Adrenal gland (tissue), 19 donors: ENCODE measurements around the gene NEUROG2. TPM values are rescaled to one million over a fixed set of nuclear protein-coding genes. Genes with fewer than 3 reads are reported as not detected.
A peak's percentile ranks its signal among the peaks of the same experiment; 100 is the strongest.

Source experiments
- DNase-seq, 7 donors: peaks; one replicate each; pipeline ENCODE4 v3.0.0-alpha.2; 2019 to 2020
- H3K27ac ChIP-seq, 5 donors: fragments of 200-600 bp; sonication (generic) in 4 of 5; 1 replicate in 3 of 5; 2 replicates in 2 of 5; pipeline versions ENCODE4 v1.5.1 to v1.8.0; 2016 to 2020; ENCODE audit warnings: mild to moderate bottlenecking in 1 of 5
- H3K27me3 ChIP-seq: fragments of 200-600 bp; 2 replicates; pipeline ENCODE4 v1.8.0; 2021
- H3K36me3 ChIP-seq, 2 donors: fragments of 200-600 bp; replicated peaks in 1 of 2; 1 replicate in 1 of 2; 2 replicates in 1 of 2; pipeline versions ENCODE4 v1.5.1 to v1.8.0; 2018 to 2022
- H3K4me1 ChIP-seq, 2 donors: fragments of 200-600 bp; replicated peaks in 1 of 2; 1 replicate in 1 of 2; 2 replicates in 1 of 2; pipeline versions ENCODE4 v1.5.1 to v1.8.0; 2018 to 2021
- H3K4me3 ChIP-seq, 4 donors: fragments of 200-600 bp; sonication (generic) in 3 of 4; one replicate each; pipeline ENCODE4 v1.5.1; 2016 to 2018
- H3K9me3 ChIP-seq, 3 donors: fragments of 200-600 bp; sonication (generic) in 1 of 3; replicated peaks in 1 of 3; 1 replicate in 2 of 3; 2 replicates in 1 of 3; pipeline versions ENCODE4 v1.5.1 to v1.8.0; 2016 to 2021
- POLR2A ChIP-seq, 2 donors: fragments of 450-650 bp; IDR thresholded peaks; one replicate each; pipeline ENCODE4 v1.6.1; 2017; ENCODE audit warnings: antibody characterized with exemption in 2 of 2, mild to moderate bottlenecking in 2 of 2, moderate library complexity in 1 of 2
- WGBS, 4 donors: extraction: QIAGEN DNeasy Blood & Tissue Kit in 2 of 4; methylation state at CpG; one replicate each; pipeline versions ENCODE4 v1.1.5 to v1.1.7; 2013 to 2017; 5-methylcytosine and 5-hydroxymethylcytosine counted together
- intact Hi-C, 2 donors: fragments of 100-400 bp; cut with DNase I; formaldehyde crosslinking; loops; one replicate each; pipeline versions ENCODE4 v1.14.1 to v1.15.0; 2022 to 2023
- long read RNA-seq, 10 donors: library from polyadenylated mRNA in 3 of 10; unstranded in 2 of 10; stranded (forward) in 1 of 10; transcript quantifications; one replicate each; pipeline ENCODE4 v2.0.0 and lab custom pipeline, GENCODE V29; 2021 to 2026
- polyA plus RNA-seq, 3 donors: library from polyadenylated mRNA; stranded (reverse); fragments of 200-250 nt in 2 of 3; fragments of 350-450 nt in 1 of 3; fragmentation: Illumina TruSeq in 1 of 3; extraction: RNeasy Lipid Tissue Mini Kit (QIAGEN cat#74804) in 1 of 3; gene quantifications; one replicate each; pipeline ENCODE4 v1.2.3, GENCODE V29; 2013 to 2014
- total RNA-seq, 9 donors: library from RNA; depleted of rRNA in 4 of 9; stranded (reverse); fragments of >200 nt in 4 of 9; fragments of 120-200 nt in 1 of 9; fragmentation: NEBNext Ultra II Directional in 1 of 9; extraction: Animal tissue kit (Norgen Biotek cat#: 25700) in 1 of 9; gene quantifications; one replicate each; pipeline versions ENCODE4 v1.1.0 to v1.2.4, GENCODE V29; 2013 to 2023
- TF ChIP-seq, protein P1 (sequence below), 6 experiments: fragments of 450-650 bp in 4 of 6; fragments of 200-600 bp in 2 of 6; sonication (generic) in 1 of 6; IDR thresholded peaks; 1 replicate in 5 of 6; 2 replicates in 1 of 6; pipeline versions ENCODE4 v1.5.1 to v1.8.0; 2016 to 2021; ENCODE audit warnings: antibody characterized with exemption in 6 of 6, mild to moderate bottlenecking in 2 of 6, moderate library complexity in 1 of 6
- donor health status: healthy with polysubstance abuse.
- donor health status: Bipolar disorder and iron deficiency.
- donor health status: DM: yes; HTN: yes; CAD: no.
- donor health status: DM: no; HTN: no; CAD: no.
- donor health status: DM: no; HTN: no; CAD: no.
- donor health status: DM: yes; HTN: yes; CAD: no.

NEUROG2 gene
- total RNA-seq (under 1 TPM in 1 of 9 donors, not detected in 8; 0.06 TPM), polyA plus RNA-seq (not detected)
- long read RNA-seq, donor 1: 0 reads
- long read RNA-seq, donor 2: 0 reads
- long read RNA-seq, donor 3: 0 reads
- long read RNA-seq, donor 4: 0 reads
- long read RNA-seq, donor 5: 0 reads
- long read RNA-seq, donor 6: 0 reads
- long read RNA-seq, donor 7: 0 reads
- long read RNA-seq, donor 8: 0 reads
- long read RNA-seq, donor 9: 0 reads
- long read RNA-seq, donor 10: 0 reads

DNA sequence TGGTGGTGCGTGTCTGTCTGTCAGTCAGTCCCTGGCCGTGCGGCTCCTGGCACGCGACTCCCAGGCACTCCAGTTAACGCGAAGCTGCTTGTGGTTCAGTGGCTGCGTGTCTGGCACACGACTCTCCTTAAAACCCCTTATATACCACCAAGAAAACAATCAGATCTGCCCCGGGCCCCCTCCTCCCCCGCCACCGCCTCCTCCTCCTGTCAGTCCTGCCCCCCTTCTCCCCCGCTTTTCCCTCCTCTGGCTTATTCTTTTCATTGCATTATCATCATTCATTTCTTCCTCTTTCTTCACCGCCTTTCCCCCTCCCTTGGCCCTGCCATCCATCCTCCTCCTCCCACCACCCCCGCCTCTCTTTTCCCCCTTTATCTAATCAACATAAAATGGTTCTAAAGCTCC is at the start of gene NEUROG2:
TSS of gene NEUROG2 (minus strand) at position 115 of the 405 bp plus-strand sequence. CDS start 705 bp downstream, outside the sequence.
- H3K27me3 ChIP-seq: peaks cover 92% of the 10 kb centered on the region
- no peak for DNase-seq
- no peaks in the 10 kb centered on the region for H3K9me3 ChIP-seq
- H3K27ac ChIP-seq: no peak within 1 kb of the TSS
- intact Hi-C loops: no loop called here
- peaks cover 18 to 20% of the 10 kb centered on the region in 2 donors for H3K4me1 ChIP-seq
- H3K36me3 ChIP-seq: no peaks in the 10 kb centered on the region
- TF ChIP-seq POLR2A (IDR thresholded peaks at IDR 0.05): no peak
- TF ChIP-seq, protein P1, sequence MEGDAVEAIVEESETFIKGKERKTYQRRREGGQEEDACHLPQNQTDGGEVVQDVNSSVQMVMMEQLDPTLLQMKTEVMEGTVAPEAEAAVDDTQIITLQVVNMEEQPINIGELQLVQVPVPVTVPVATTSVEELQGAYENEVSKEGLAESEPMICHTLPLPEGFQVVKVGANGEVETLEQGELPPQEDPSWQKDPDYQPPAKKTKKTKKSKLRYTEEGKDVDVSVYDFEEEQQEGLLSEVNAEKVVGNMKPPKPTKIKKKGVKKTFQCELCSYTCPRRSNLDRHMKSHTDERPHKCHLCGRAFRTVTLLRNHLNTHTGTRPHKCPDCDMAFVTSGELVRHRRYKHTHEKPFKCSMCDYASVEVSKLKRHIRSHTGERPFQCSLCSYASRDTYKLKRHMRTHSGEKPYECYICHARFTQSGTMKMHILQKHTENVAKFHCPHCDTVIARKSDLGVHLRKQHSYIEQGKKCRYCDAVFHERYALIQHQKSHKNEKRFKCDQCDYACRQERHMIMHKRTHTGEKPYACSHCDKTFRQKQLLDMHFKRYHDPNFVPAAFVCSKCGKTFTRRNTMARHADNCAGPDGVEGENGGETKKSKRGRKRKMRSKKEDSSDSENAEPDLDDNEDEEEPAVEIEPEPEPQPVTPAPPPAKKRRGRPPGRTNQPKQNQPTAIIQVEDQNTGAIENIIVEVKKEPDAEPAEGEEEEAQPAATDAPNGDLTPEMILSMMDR (IDR thresholded peaks at IDR 0.05): no peak
- 0 to 2% (median 1%) methylated on average over 9 to 15 of the region's 15 CpGs for WGBS, 4 donors
- H3K4me3 ChIP-seq: peak within 1 kb of the TSS in 2 of 4 donors; percentile 26 to 69

GRCh38 chr4:112564706-112565270 is 48.8 kb upstream of the NEUROG2 start:
- Histone ChIP-seq H3K9me3 (no peaks in the 10 kb centered on the region), H3K27me3 (no peaks in the 10 kb centered on the region), H3K4me3 (no peak overlapping the region), H3K4me1 (no peaks in the 10 kb centered on the region), H3K36me3 (no peaks in the 10 kb centered on the region), H3K27ac (no peak overlapping the region)
- no peak for DNase-seq
- WGBS, 4 donors: 94 to 100% (median 98%) methylated on average over 25 of the region's 25 CpGs
- TF ChIP-seq, protein P1 (IDR thresholded peaks at IDR 0.05): no peak
- TF ChIP-seq POLR2A (IDR thresholded peaks at IDR 0.05): no peak
- intact Hi-C loops: no loop called here

DNA sequence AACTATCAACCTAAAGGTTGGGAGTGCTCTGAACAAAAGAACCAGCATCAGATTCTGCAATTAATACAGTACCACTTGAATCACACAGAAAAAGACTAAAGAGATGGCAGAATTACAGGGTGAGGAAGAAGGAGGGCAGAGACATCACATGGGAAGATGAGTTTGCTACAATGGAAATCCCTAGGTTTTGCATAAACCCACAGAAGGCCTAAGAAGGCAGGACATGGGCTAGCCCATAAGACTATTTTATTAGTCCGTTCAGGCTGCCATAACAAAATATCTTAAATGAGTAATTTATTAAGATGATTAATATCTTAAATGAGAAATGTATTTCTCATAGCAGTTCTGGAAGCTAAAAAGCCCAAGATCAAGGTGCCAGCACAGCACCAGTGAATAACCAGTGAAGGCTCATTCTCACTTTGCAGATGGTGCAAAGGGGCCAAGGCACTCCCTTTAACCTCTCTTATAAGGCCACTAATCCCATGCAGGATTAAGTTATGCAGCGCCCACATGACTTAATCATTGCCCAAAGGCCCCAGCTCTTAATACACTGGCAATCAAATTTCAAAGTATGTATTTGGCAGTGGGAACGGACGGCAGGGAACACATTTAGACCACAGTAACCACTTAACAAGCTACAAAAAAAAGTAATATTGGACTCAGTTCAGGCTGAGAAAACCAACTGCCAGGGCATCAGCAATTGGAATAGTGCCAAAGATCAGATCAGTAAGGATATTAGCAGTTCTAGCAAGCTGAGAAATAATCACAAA is 47.6 kb upstream of the NEUROG2 start:
- TF ChIP-seq POLR2A (IDR thresholded peaks at IDR 0.05): no peak
- TF ChIP-seq, protein P1 (IDR thresholded peaks at IDR 0.05): no peak

DNA sequence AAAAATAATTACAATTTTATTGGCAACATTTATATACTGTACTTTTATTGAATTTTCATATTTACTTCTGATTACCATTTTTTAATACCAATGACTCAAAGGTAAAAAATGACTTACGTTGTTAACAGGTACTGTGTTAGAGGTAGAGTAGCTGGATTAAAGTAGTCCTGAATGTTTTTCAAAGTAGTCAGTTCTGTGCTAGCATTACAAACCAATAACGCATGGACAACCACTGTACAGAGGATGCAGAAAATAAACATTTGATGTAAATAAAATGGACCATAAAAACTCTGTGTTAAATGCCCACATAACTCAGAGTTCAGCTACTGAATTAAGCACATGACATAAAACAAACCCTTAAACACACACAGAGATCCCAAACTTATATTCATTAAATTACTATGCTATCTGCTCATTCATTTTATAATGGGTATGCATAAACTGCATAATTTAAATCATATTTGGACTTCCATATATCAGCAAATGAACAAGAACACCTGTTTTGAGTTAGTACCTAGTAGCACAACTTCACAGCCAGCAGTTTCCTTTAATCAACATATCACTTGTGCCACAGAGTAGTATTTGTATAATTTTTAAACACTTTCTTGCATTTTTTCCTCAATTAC is 46.4 kb upstream of the NEUROG2 start:
- no peak overlapping the region for H3K27ac ChIP-seq
- 91 to 99% (median 97%) methylated on average over 2 of the region's 2 CpGs for WGBS, 4 donors
- no peak for DNase-seq
- no peaks in the 10 kb centered on the region for H3K9me3 ChIP-seq
- H3K27me3 ChIP-seq: no peaks in the 10 kb centered on the region
- no peaks in the 10 kb centered on the region for H3K4me1 ChIP-seq
- TF ChIP-seq, protein P1 (IDR thresholded peaks at IDR 0.05): no peak
- TF ChIP-seq POLR2A (IDR thresholded peaks at IDR 0.05): no peak
- no peak overlapping the region for H3K4me3 ChIP-seq
- intact Hi-C loops: no loop called here
- no peaks in the 10 kb centered on the region for H3K36me3 ChIP-seq

More for the DNA sequence above, 47.6 kb upstream of the NEUROG2 start:
- no peaks in the 10 kb centered on the region for H3K9me3 ChIP-seq
- intact Hi-C loops: no loop called here
- H3K4me3 ChIP-seq: no peak overlapping the region
- H3K27me3 ChIP-seq: no peaks in the 10 kb centered on the region
- WGBS, 4 donors: 87 to 98% (median 95%) methylated on average over 4 of the region's 4 CpGs
- no peak overlapping the region for H3K27ac ChIP-seq
- no peaks in the 10 kb centered on the region for H3K36me3 ChIP-seq
- no peak for DNase-seq
- no peaks in the 10 kb centered on the region for H3K4me1 ChIP-seq
